Osteocyte (in vitro differentiated cells): ENCODE results near the gene CSF1R. TPM values are rescaled to one million over a fixed set of nuclear protein-coding genes. Genes with fewer than 3 reads are reported as not detected.

Experiments used
- DNase-seq: peaks from one replicate; pipeline ENCODE4 v3.0.0; 2021; ENCODE audit warnings: mixed read lengths; ENCODE audit not compliant: unreplicated experiment; ENCODE audit errors: extremely low spot score
- H3K27ac Mint-ChIP-seq: one replicate; pipeline ENCODE4 v1.8.0; 2021; ENCODE audit warnings: mild to moderate bottlenecking, mixed read lengths; ENCODE audit not compliant: unreplicated experiment
- H3K27me3 Mint-ChIP-seq: one replicate; pipeline ENCODE4 v1.8.0; 2021; ENCODE audit warnings: mixed read lengths; ENCODE audit not compliant: unreplicated experiment
- H3K36me3 Mint-ChIP-seq: one replicate; pipeline ENCODE4 v1.8.0; 2021; ENCODE audit warnings: mixed read lengths; ENCODE audit not compliant: unreplicated experiment
- H3K4me1 Mint-ChIP-seq: one replicate; pipeline ENCODE4 v1.8.0; 2021; ENCODE audit warnings: mixed read lengths; ENCODE audit not compliant: unreplicated experiment
- H3K4me3 Mint-ChIP-seq: one replicate; pipeline ENCODE4 v1.8.0; 2021; ENCODE audit warnings: mild to moderate bottlenecking, moderate library complexity, mixed read lengths; ENCODE audit not compliant: unreplicated experiment
- H3K9me3 Mint-ChIP-seq: one replicate; pipeline ENCODE4 v1.8.0; 2021; ENCODE audit warnings: mixed read lengths; ENCODE audit not compliant: unreplicated experiment
- CTCF ChIP-seq: fragments of 200-600 bp; sonication (generic); IDR thresholded peaks from 2 replicates; pipeline ENCODE4 v1.5.0; 2021; ENCODE audit warnings: antibody characterized with exemption, mild to moderate bottlenecking, moderate library complexity
- total RNA-seq: library from RNA; stranded (reverse); gene quantifications from 2 replicates; pipeline ENCODE4 v1.2.1, GENCODE V29; 2021

CSF1R gene
- total RNA-seq, 1 donor from 2014 or later = 1.2 TPM

GRCh38 chr5:150117945-150118560, 31.7 kb upstream of the CSF1R start:
- peak; percentile 73 for DNase-seq
- H3K27ac Mint-ChIP-seq = peak overlapping the region; percentile 31
- no peak for TF ChIP-seq CTCF
- no peaks in the 10 kb centered on the region for H3K9me3 Mint-ChIP-seq
- peaks cover 65% of the 10 kb centered on the region for H3K4me1 Mint-ChIP-seq
- no peaks in the 10 kb centered on the region for H3K27me3 Mint-ChIP-seq
- no peak overlapping the region for H3K4me3 Mint-ChIP-seq
- H3K36me3 Mint-ChIP-seq = peaks cover 63% of the 10 kb centered on the region

GRCh38 chr5:150116667-150117400, 30.5 kb upstream of the CSF1R start:
- TF ChIP-seq CTCF = no peak
- no peak overlapping the region for H3K4me3 Mint-ChIP-seq
- H3K36me3 Mint-ChIP-seq = peaks cover 52% of the 10 kb centered on the region
- H3K27ac Mint-ChIP-seq = peak overlapping the region; percentile 31
- peaks cover 75% of the 10 kb centered on the region for H3K4me1 Mint-ChIP-seq
- H3K27me3 Mint-ChIP-seq = no peaks in the 10 kb centered on the region
- DNase-seq = peak; percentile 83
- no peaks in the 10 kb centered on the region for H3K9me3 Mint-ChIP-seq

GRCh38 chr5:150114773-150115408, 28.5 kb upstream of the CSF1R start:
- no peak for TF ChIP-seq CTCF

GRCh38 chr5:150114102-150114641, 27.8 kb upstream of the CSF1R start:
- peak overlapping the region; percentile 93 for H3K27ac Mint-ChIP-seq
- no peak overlapping the region for H3K4me3 Mint-ChIP-seq
- peak; percentile 83 for DNase-seq
- H3K36me3 Mint-ChIP-seq = peaks cover 32% of the 10 kb centered on the region
- no peaks in the 10 kb centered on the region for H3K27me3 Mint-ChIP-seq
- H3K4me1 Mint-ChIP-seq = peaks cover 90% of the 10 kb centered on the region
- no peaks in the 10 kb centered on the region for H3K9me3 Mint-ChIP-seq
- no peak for TF ChIP-seq CTCF

More at GRCh38 chr5:150114773-150115408, 28.5 kb upstream of the CSF1R start:
- Mint-ChIP-seq H3K27ac (peak overlapping the region; percentile 93), H3K9me3 (no peaks in the 10 kb centered on the region), H3K4me1 (peaks cover 88% of the 10 kb centered on the region), H3K4me3 (no peak overlapping the region), H3K36me3 (peaks cover 39% of the 10 kb centered on the region), H3K27me3 (no peaks in the 10 kb centered on the region)
- DNase-seq = peak; percentile 49
